D721Med (cell line): ENCODE measurements around the gene CTNNA3.

Experiments
- DNase-seq: peaks from one replicate; pipeline ENCODE4 v3.0.0; 2011; ENCODE audit warnings: low spot score; ENCODE audit not compliant: insufficient read length
- FAIRE-seq: peaks from 2 replicates; lab custom pipeline; 2011; peaks lifted over from hg19 to GRCh38; lab: Jason Lieb, UNC
- CTCF ChIP-seq: IDR thresholded peaks from 2 replicates; pipeline ENCODE4 v1.5.1; 2012; ENCODE audit warnings: mild to moderate bottlenecking, control low read depth; ENCODE audit not compliant: insufficient read depth; ENCODE audit errors: missing control alignments

CTNNA3 gene

DNA sequence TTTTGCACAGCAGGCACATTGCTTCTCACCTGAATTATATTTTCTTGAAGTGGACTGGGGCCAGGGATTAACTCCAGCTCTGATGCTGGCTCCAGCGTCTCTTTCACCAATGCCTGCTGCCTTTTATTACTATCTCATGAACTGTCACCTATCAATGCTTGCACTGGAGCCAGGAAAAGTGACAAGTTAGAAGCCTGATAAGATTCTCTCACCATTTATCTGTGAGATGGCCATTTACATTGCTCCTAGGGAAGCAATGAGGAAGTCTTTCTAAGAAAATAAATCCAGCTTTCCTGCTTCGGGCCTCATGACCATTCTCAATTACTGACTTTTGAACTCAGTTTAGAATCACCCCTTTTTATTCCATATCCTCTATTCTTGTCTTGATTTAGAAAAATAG lies 818.6 kb downstream of the CTNNA3 start:
- DNase-seq (no peak), FAIRE-seq (no peak)
- no peak for TF ChIP-seq CTCF

GRCh38 chr10:66869635-66870034 lies 826.4 kb downstream of the CTNNA3 start:
- TF ChIP-seq CTCF: no peak
- DNase-seq (no peak), FAIRE-seq (no peak)

DNA sequence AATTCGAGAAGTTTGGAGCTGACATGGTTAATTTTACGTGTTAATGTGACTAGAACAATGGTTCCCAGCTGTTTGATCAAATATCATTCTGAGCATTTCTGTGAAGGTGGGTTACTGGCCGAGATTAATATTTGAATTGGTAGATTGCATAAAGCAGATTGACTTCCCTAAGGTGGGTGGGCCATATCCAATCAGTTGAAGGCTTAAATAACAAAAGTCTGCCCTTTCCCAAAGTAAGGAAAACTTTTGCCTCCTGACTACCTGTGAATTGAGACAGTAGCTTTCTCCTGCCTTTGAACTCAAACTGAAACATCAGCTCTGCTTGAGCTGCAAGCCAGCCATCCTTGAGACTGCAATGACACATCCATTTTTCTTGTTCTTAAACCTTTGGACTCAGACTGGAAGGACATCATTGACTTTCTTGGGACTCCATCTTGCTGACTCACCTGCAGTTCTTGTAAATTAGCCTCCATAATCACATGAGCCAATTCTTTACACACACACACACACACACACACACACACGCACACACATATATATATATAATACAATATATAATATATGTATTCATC lies 833.2 kb downstream of the CTNNA3 start:
- FAIRE-seq (no peak), DNase-seq (no peak)
- no peak for TF ChIP-seq CTCF

DNA sequence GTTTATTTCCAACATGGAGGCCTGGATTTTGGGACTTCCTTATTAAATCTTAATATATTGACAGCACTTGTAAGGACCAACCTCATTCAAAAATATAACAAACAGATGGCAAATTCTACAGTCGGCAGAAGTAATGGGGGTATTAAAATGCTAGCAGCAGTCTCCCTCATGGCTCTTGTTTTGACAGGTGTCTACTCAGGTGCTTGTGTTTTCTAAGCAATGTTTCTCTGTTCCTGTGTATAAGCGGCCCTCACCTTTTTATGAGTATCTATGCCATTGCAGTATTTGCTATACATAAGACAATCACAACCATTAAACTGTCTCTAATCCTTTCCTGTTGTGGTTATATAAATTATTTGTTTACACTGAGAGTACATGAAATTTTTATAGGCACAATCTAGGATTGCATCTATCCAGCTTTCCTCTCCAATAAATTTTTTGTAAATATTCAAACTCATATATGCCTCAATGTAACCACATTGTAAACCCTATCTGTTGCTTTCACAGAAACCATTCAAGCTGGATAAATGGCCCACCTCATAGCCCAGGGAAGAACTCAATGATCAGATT lies 835.5 kb downstream of the CTNNA3 start:
- DNase-seq (no peak), FAIRE-seq (no peak)
- TF ChIP-seq CTCF: no peak

GRCh38 chr10:66852811-66853210 lies 843.2 kb downstream of the CTNNA3 start:
- DNase-seq (no peak), FAIRE-seq (no peak)
- no peak for TF ChIP-seq CTCF

- TF ChIP-seq CTCF: no peak
- no peak for FAIRE-seq
- DNase-seq: no peak
Observed at GRCh38 chr10:66848856-66849255, 847.1 kb downstream of the CTNNA3 start.

- TF ChIP-seq CTCF: no peak
- no peak for DNase-seq
- FAIRE-seq: no peak
Observed at GRCh38 chr10:66844176-66844942, 851.6 kb downstream of the CTNNA3 start.
